Dedifferentiated amniotic fluid mesenchymal stem cell (primary cell): ENCODE results near the gene UCHL1.
"Not testable (repeated sequence)": the region's sequence is repeated elsewhere in the genome, so short reads cannot be mapped to it uniquely, and the experiment has no call there.

Experiments used
- DNase-seq: peaks from one replicate; pipeline ENCODE4 v3.0.0-alpha.2; 2016; ENCODE audit errors: extremely low spot score

UCHL1 gene

GRCh38 chr4:41290479-41290878 lies 33.8 kb downstream of the UCHL1 start:
- DNase-seq, result no peak

DNA sequence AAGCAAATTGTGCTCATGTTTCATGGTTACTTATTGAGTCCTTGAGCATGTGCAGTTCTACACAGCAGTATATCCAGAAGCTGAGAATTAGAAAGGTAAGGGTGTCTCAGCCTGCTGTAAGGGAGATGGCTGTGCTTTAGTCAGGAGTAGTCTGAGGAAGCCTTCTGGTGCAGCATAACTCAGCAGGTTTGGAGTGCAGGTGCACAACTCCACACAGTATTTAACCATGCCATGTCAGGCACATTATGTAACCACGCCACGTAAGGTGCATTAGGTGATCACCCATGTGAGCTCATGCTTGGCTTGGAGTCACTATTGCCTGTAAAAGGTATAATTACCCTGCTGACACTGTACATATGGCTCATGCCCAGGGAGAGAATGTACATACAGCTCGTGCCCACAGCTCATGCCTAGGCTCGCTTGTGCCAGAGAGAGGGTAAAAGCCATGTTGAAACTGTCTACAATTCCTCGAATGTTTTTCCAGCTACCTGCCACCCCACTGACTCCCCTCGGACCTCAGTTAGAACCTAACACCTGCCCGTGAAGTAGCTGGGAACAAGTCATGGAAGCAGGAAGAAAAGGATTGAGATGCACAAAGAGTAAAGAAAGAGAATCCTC lies 37.8 kb downstream of the UCHL1 start:
- DNase-seq, result no peak

DNA sequence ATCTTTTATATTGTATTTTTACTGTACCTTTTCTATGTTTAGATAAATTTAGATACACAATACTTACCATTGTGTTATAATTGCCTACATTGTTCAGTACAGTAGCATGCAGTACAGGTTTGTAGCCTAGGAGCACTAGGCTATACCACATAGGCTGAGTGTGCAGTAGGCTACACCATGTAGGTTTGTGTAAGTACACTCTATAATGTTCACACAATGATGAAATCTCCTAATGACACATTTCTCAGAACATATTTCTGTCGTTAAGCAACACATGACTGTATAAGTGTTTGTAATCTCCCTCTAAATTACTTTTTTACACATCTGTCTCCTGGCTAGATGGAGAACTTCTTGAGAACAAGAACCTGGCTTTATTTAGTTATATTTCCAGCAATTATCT lies 40.3 kb downstream of the UCHL1 start:
- no peak for DNase-seq

GRCh38 chr4:41297832-41298231 lies 41.1 kb downstream of the UCHL1 start:
- no peak for DNase-seq

DNA sequence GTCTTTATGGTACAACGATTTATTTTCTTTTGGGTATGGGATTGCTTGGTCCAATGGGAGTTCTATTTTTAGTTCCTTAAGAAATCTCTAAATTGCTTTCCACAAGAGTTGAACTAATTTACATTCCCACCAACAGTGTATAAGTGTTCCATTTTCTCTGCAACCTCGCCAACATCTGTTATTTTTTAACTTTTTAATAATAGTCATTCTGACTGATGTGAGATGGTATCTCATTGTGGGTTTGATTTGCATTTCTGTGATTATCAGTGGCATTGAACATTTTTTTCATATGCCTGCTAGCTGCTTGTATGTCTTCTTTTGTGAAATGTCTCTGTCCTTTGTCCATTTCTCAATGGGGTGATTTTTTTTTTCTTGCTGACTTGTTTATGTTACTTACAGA lies 42.8 kb downstream of the UCHL1 start:
- no peak for DNase-seq

- no peak for DNase-seq
Measured at GRCh38 chr4:41301137-41301536, 44.4 kb downstream of the UCHL1 start.

- DNase-seq, result no peak
Measured at GRCh38 chr4:41303372-41304118, 46.8 kb downstream of the UCHL1 start.

- DNase-seq, result no peak
Measured at GRCh38 chr4:41304221-41304620, 47.5 kb downstream of the UCHL1 start.

- no peak for DNase-seq
Measured at GRCh38 chr4:41305476-41305875, 48.7 kb downstream of the UCHL1 start.

GRCh38 chr4:41307638-41308037 lies 50.9 kb downstream of the UCHL1 start:
- no peak for DNase-seq

- DNase-seq, result no peak
Measured at GRCh38 chr4:41308398-41308797, 51.7 kb downstream of the UCHL1 start.

DNA sequence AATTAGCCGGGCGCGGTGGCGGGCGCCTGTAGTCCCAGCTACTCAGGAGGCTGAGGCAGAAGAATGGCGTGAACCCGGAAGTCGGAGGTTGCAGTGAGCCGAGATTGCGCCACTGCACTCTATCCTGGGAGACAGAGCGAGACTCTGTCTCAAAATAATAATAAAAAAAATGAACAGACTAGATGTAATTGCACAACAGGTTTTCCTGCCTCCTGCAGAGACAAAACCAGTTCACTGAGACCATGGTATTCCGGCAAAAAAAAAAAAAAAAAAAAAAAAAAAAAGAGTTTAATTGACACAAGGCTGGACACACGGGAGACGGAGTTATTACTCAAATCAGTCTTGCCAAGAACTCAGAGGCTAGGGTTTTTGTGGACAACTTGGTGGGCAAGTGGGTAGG lies 58.7 kb downstream of the UCHL1 start:
- not testable (repeated sequence) for DNase-seq

DNA sequence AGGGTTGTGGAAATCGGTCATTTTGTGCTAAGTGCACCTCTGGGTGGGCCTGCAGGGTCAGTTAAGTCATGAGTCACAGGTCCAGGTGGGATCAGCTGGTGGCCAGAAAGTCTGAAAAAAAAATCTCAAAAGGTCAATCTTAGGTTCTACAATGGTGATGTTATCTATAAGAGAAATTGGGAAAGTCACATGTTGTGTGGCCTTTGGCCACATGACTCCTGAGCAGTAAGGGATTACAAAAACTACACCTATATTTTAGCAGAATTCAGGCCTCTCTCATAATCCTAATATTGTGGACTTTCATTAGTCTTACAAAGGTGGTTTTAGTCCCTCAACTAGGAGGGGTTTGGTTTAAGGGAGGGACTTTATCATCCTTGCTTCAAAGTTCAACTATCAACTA lies 59.1 kb downstream of the UCHL1 start:
- DNase-seq, result no peak
